Measurements from ENCODE around the gene TSPAN32. TPM values are rescaled to one million over a fixed set of nuclear protein-coding genes. Genes with fewer than 3 reads are reported as not detected.
A peak's percentile ranks its signal among the peaks of the same experiment; 100 is the strongest.

Gene TSPAN32
- total RNA-seq, 3 donors from 2014 or later (not counting 1 experiment from before 2014, with no cell fraction given): 268 to 327 (median 299) TPM

DNA sequence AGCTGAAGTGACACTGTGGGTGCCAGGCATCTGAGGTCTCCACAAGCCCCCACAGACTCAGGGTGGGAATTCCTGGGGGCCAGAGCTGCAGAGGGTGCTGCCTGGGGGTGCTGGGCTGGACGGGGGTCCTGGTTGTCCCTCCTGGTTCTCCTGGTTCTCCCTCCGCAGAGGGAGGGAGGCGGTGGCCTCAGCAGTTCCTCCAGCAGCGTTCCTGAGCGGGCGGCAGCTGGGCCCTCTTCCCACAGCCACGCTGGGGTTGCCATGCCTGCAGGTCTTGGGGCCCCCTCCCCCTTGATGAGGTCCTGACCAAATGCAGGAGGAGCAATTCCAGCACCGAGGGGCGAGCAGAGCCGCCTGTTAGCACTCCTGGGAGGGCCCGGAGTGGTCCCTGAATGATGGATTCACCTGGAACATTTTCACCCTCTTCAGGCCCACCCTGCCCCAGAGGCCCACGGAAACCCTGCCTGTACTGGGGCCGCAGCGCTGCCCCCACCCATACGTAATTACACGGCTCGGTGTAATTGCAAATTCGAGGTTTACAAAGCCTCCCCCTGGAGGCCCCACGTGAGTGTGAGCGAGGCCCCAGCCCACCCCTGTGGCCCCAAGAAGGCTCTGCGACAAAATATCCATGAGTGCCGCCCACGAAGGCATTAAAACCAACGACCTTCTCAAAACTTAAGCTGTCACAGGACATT, 730 bp upstream of the TSPAN32 start:
- WGBS (ENCODE audit: insufficient coverage): under 1% methylated on average over 24 of the region's 24 CpGs
- Histone ChIP-seq H3K4me3 (ENCODE audit: low read length) (peak overlapping the region; percentile 84), H3K36me3 (ENCODE audit: control insufficient read depth, insufficient read depth, low read length) (peaks cover 45% of the 10 kb centered on the region), H3K27me3 (ENCODE audit: control insufficient read depth, insufficient read depth, low read length) (no peaks in the 10 kb centered on the region), H3K27ac (ENCODE audit: low read length) (peak overlapping the region; percentile 83), H3K4me1 (ENCODE audit: control insufficient read depth, insufficient read depth, low read length) (peaks cover 94% of the 10 kb centered on the region), H3K9me3 (ENCODE audit: control insufficient read depth, insufficient read depth, low read length) (no peaks in the 10 kb centered on the region)
- DNase-seq: peak; percentile 27 to 54
- intact Hi-C loops (cut with micrococcal nuclease): loop anchor here (2.0 to 5.0 kb wide), 2 partner anchors 34 to 104 kb away; no protein-coding TSS in a partner anchor
- Mint-ChIP-seq H3K9me3 (no peaks in the 10 kb centered on the region), H3K4me3 (peak overlapping the region; percentile 98), H3K27me3 (ENCODE audit: low read depth in 2 of 2) (no peaks in the 10 kb centered on the region), H3K27ac (peak overlapping the region; percentile 86 to 96), H3K4me1 (peaks cover 29 to 85% of the 10 kb centered on the region in 2 donors), H3K36me3 (no peaks in the 10 kb centered on the region)
- ATAC-seq: peak; percentile 25 to 29 (median 27)
- no peak for TF ChIP-seq CTCF (IDR thresholded peaks at IDR 0.05)

DNA sequence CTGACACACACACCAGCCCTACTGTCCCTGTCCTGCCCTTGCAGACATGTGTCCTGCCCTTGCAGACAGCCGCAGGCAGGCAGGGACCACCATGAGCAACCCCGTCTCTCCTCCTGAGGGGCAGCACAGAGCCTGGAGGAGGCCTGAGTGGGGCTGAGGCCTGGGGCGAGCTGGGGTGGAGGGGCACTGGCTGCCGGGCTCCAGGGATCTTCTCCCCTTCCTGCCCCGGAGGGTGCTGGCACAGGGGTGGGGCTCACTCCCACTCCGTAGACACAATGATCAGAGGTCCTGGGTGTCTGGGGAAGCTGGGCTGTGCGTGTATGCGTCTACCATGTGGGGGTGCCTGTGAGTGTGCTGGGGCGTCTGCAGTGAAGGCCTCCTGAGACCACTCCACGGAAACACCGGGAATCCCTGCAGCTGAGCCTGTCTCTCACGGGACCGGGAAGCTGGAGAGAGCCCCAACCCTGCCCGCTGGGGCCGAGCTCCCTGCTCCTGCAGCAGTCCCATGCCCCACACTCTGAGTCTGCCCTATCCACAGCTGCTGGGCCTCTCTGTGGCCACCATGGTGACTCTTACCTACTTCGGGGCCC, 588 bp downstream of the TSPAN32 start:
- WGBS (ENCODE audit: insufficient coverage): 4% methylated on average over 16 of the region's 16 CpGs
- TF ChIP-seq CTCF (IDR thresholded peaks at IDR 0.05): no peak
- Mint-ChIP-seq H3K36me3 (no peaks in the 10 kb centered on the region), H3K27ac (peak overlapping the region; percentile 86 to 96), H3K9me3 (no peaks in the 10 kb centered on the region), H3K27me3 (ENCODE audit: low read depth in 2 of 2) (no peaks in the 10 kb centered on the region), H3K4me3 (peak overlapping the region; percentile 98), H3K4me1 (peaks cover 30 to 84% of the 10 kb centered on the region in 2 donors)
- DNase-seq (peak in 1 of 2 donors; percentile 64), ATAC-seq (peak; percentile 15 to 31 (median 16))
- Histone ChIP-seq H3K4me1 (ENCODE audit: control insufficient read depth, insufficient read depth, low read length) (peaks cover 96% of the 10 kb centered on the region), H3K4me3 (ENCODE audit: low read length) (peak overlapping the region; percentile 84), H3K27me3 (ENCODE audit: control insufficient read depth, insufficient read depth, low read length) (no peaks in the 10 kb centered on the region), H3K27ac (ENCODE audit: low read length) (peak overlapping the region; percentile 62), H3K36me3 (ENCODE audit: control insufficient read depth, insufficient read depth, low read length) (peaks cover 33% of the 10 kb centered on the region), H3K9me3 (ENCODE audit: control insufficient read depth, insufficient read depth, low read length) (no peaks in the 10 kb centered on the region)
- intact Hi-C loops (cut with micrococcal nuclease): loop anchor here (1.0 to 5.0 kb wide), 2 partner anchors 35 to 98 kb away; partner anchors contain the start of gene TSSC4

DNA sequence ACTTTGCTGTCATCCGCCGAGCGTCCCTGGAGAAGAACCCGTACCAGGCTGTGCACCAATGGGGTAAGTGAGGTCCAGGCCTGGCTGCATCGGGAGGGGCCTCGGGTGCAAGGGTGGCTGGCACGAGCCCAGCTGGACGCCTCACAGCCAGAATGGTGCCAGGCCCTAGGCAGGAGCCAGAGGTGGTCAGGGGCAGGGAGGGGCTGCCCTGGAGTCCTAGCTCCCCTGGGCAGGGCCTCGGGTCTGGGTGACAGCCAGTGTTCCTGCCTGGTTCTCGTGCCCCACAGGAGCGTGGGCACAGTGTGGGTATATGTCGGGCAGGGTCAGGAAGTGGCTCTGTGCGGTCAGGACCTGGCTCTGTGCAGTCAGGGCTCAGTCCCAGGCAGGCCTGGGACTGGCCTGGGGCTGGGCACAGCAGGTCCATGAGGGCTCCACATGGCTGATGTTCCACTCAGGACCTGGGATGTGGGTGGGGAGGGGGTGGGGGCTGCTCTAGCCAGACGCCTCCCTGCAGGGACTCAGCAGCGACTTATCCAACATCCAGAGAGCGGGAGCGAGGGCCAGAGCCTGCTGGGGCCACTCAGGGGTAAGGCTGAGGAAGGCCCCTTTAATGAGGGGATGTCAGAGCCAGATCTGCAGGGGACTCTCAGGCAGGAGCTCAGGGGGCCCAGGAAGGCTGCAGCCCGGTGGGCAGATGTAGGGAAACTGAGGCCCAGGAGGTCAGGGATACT, 1.2 kb downstream of the TSPAN32 start:
- Histone ChIP-seq H3K4me1 (ENCODE audit: control insufficient read depth, insufficient read depth, low read length) (peaks cover 96% of the 10 kb centered on the region), H3K4me3 (ENCODE audit: low read length) (peak overlapping the region; percentile 84), H3K27ac (ENCODE audit: low read length) (peak overlapping the region; percentile 62), H3K9me3 (ENCODE audit: control insufficient read depth, insufficient read depth, low read length) (no peaks in the 10 kb centered on the region), H3K36me3 (ENCODE audit: control insufficient read depth, insufficient read depth, low read length) (peaks cover 27% of the 10 kb centered on the region), H3K27me3 (ENCODE audit: control insufficient read depth, insufficient read depth, low read length) (no peaks in the 10 kb centered on the region)
- H3K4me1 Mint-ChIP-seq: peaks cover 24 to 82% of the 10 kb centered on the region in 2 donors
- peak; percentile 21 to 44 for DNase-seq
- TF ChIP-seq CTCF (IDR thresholded peaks at IDR 0.05): no peak
- WGBS (ENCODE audit: insufficient coverage): 20% methylated on average over 18 of the region's 18 CpGs
- no peak for ATAC-seq
- H3K27me3 Mint-ChIP-seq (ENCODE audit: low read depth in 2 of 2): no peaks in the 10 kb centered on the region
- intact Hi-C loops (cut with micrococcal nuclease): loop anchor here (1.0 to 5.0 kb wide), 2 partner anchors 36 to 97 kb away; partner anchors contain the start of gene TSSC4
- no peaks in the 10 kb centered on the region for H3K9me3 Mint-ChIP-seq
- H3K4me3 Mint-ChIP-seq: peak overlapping the region; percentile 98
- no peaks in the 10 kb centered on the region for H3K36me3 Mint-ChIP-seq
- H3K27ac Mint-ChIP-seq: peak overlapping the region; percentile 86 to 96
